Esophagus squamous epithelium (tissue), 4 donors: ENCODE data around the gene C1QL1.

Source experiments
- CTCF ChIP-seq, 6 experiments: fragments of 450-650 bp in 4 of 6; fragments of 200-600 bp in 2 of 6; sonication (generic) in 2 of 6; IDR thresholded peaks; one replicate each; pipeline ENCODE4 v1.5.1; 2016 to 2019; ENCODE audit warnings: antibody characterized with exemption in 6 of 6, mild to moderate bottlenecking in 4 of 6, moderate library complexity in 4 of 6
- POLR2A ChIP-seq, 4 donors: fragments of 450-650 bp; IDR thresholded peaks; one replicate each; pipeline ENCODE4 v1.6.1; 2017; ENCODE audit warnings: antibody characterized with exemption in 4 of 4, mild to moderate bottlenecking in 4 of 4, moderate library complexity in 3 of 4

- TF ChIP-seq CTCF (IDR thresholded peaks at IDR 0.05) (no peak), POLR2A (IDR thresholded peaks at IDR 0.05) (no peak)
Observed at GRCh38 chr17:44988044-44988942, 20.2 kb upstream of the C1QL1 start.
